ENCODE results near the gene PTH1R.

PTH1R gene

GRCh38 chr3:46917257-46917656, 39.7 kb downstream of the PTH1R start:
- DNase-seq = no peak

- DNase-seq = no peak
These were observed 40.7 kb downstream of the PTH1R start for GRCh38 chr3:46918202-46918601.

DNA sequence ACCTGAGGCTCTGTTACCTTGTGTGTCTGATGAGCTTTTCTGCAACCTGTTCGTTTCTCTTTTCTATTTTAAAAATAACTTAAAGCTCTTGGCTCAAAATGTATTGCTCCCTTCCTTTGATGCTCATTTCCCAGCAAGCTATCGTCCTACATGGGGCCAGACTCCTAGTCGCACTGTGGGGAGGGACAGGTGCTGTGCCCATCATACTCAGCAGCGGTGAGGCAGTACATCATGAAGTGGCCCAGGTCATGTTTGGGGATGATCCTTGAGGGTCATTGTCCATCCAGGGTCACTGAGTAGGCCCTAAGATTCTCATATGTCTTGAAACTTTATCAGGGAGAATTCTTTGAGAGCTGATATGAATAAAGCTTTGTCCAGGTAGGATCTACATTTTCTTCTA, 41.1 kb downstream of the PTH1R start:
- no peak for DNase-seq

DNA sequence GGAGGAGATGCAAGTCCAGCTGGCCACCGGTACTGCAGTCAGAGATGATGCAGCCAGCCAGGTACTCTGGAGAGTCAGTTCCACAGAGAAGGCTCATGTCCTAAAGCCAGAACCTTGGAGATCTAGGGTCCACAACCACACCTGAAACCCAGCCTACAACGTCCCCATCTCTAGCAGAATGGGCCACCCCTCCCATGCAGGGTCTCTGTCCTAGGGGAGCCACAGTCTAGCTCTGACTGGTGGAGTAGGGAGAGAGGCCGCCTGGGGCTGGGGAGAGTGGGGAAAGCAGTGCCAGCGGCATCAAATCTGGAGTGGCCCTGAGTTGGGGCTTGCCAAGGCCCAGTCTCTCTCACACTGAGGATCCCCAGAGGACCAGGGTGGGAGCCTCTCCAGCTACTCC, 43.5 kb downstream of the PTH1R start:
- no peak for DNase-seq

DNA sequence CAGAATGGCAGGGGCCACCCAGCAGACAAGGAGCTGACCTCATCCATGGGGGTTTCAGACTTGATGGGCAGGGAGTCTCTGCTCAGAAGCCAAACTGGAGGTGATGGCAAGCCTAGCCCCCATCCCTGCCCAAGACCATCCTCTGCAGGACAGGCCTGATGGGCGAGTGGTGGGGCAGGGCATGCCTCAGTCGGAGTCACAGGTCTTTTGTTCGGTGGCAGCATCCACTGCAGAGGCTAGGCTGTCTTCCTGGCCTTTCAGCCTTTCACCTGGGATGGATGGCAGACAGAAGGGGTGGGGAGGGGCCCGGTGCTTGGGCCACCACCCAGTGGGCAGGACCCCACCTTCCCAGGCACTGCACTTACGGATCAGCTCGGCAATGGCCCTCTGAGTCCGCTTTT, 44.4 kb downstream of the PTH1R start:
- no peak for DNase-seq

DNA sequence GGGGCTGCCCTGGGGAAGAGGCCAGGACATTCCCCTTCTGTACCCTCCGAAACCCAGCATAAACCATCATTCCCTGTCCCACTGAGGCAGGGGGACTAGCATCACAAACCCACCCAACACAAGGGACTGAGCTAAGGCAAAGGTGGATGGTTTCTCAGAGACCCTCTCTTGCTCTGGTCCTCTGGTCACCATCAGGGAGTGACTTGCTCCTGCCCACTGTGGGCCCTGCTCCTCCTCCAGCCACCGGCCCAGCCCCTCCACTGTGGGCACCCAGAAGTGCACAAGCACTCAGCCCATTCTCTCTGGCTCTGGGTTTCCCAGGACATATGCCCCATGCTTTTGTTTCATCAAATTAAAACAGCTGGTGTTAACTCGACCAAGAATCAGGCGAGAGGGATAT, 44.9 kb downstream of the PTH1R start:
- no peak for DNase-seq

DNA sequence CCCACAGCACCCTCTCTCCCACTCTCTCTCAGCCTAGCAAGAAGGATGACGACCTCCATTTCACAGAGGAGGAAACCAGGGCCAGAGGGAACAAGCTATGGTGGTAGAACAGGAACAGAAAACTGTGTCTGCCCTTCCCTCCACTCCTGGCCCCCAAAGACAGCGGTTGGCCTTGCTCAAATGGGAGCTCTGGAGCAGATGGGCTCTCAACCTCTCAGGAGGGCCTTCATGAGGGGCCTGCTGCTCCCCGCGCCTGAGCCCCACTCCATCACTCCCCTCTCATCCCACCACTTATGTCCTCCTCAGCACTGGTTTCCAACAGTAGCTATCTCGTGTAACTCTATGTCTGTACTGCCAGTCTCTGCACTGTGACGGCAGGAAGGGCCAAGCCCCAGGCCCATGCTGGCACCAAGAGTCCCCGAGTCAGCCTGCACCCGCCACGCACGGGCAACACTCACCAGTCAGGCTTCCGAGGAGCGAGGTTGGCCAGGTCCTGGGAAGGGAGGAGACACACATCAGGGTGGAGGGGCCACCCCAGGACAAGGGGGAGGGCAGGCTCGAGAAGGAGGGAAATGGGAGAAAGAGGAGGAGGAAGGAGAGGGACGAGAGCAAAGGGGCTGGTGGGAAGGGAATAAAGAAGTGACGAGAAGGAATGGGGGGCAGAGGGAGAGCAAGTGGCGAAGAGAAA, 45.5 kb downstream of the PTH1R start:
- no peak for DNase-seq

DNA sequence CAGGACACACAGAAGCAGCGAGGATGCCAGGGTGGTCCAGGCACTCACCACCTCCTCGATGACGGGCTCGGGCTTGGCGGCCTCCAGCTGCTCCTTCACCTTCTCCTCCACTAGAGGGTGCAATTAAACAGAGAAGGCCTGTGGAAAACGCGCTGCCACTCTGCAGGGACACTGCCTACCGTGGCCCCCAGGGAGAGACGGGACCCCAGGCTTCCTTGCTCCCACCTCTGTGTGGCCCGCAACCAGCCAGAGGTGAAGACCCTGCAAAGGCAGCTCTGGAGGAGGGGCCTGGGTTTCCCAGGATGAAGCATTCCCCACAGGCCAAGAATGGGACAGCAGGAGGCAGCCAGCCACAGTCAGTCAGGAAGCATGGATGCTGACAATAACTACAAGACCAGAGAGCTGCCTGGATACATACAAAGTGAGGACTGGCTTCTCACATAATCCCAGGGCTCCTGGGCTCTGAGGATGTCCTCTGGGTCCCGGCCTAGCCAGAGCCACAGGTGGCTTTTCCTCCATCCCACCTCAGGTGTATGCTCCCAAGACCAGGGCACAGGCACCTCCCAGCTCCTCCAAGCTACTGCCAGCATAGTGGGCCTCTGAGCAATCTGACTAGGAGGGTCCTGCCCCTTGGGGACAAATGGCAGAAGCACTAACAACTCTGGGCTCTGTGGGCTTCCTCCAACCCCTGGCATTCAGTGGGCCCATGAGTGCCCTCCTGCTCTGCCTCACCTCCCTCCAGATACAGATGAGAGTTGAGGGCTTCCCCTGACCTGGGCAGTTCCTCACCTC, 46.2 kb downstream of the PTH1R start:
- peak in 3 of 6 experiments; percentile 11 to 35 (median 33) for DNase-seq

GRCh38 chr3:46924921-46925584, 47.5 kb downstream of the PTH1R start:
- DNase-seq = no peak

GRCh38 chr3:46925585-46925934, 48.0 kb downstream of the PTH1R start:
- no peak for DNase-seq

GRCh38 chr3:46926039-46926438, 48.5 kb downstream of the PTH1R start:
- DNase-seq = no peak

GRCh38 chr3:46926447-46926846, 48.9 kb downstream of the PTH1R start:
- DNase-seq = no peak

GRCh38 chr3:46926871-46927717, 49.6 kb downstream of the PTH1R start:
- DNase-seq = no peak

DNA sequence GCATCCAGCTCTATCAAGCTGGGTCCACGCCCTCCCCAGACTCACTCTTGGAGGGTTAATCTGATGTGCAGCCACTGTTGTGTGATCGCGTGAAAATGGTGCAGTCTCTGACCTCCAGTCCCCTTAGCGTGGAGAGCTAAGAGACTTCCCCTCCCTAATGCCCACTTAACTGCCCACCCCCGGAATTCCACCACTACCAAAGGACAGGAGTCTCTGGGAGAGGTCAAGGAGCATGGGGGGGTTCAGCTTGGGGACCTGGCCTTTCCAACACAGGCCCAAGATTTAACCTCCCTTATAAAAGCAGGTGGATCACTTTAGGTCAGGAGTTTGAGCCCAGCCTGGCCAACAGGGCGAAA, 50.2 kb downstream of the PTH1R start:
- DNase-seq = no peak

GRCh38 chr3:46928282-46928681, 50.8 kb downstream of the PTH1R start:
- DNase-seq = no peak

DNA sequence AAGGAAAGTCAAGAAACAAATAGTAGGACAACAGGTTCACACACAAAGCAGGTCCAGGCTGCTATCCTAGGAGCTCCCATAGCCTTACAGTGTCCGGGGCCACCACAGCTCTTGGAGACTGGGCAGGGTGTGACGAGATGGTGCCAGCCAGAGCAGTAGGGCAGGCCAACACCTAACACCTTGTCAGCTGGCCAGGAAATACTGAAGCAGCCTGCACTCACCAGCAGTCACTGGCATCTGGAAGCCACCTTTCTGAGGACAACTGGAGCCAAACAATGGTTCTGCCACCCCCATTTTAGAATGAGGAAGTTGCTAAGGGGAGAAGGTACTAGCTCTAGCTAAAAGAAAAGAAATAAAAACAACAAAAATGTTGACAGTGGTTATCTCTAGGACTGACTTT, 51.8 kb downstream of the PTH1R start:
- no peak for DNase-seq

DNA sequence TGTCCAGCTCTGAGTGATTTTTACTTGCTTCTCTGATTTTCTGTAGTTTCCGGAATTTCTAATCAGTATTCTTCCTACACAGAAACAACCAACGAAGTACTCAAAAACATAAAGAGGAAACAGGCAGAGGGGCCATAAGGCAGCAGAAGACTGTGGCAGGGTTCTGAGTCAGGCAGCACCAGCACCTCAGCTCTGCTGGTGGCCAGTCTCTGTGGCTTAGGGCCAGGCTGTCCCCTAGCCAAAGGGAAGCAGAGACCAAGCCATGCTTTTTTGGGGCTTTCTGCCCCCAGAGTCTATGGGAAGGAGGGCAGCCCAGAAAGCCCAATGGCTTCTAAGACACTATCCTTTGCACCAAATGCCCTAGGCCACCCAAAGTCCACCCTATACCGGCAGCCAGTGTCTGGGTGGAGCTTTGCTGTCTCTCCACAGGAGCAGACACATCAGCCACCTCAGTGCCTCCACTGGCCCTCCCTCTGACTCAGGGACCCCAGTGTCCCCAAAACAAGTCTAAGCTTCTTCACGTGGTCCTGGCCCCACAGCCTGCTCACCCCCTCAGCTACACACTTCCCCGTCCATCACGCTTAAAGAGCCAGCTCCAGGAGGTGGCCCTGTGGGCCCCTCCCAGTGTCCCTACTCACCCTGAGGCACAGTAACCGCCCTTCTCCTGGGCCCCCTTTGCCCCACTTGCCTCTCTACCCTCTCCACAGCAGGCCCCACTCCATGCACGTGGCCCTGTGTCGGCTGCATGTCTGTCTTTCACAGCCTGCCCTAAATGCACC, 52.8 kb downstream of the PTH1R start:
- DNase-seq = no peak

DNA sequence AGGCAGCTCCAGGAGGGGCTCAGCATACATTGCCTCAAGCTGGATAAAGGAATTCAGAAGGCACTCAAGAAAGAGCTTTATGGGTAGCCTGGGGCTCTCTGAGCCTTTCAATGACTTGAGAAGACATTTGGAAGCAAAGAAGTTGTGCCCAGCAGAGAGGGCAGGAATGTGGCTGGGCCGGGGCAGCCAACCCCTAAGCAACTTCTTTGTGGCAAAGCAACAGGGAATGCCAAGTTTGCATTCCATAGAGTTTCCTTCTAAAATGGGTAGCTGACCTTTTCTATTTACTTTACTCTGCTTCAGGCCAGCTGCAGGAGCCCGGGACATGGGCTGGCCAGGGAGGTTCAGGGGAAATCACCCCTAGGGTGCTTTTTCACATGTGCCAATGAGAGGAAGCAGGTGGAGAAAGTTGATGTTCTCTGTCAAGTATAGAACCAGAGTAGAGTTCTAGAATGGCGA, 53.5 kb downstream of the PTH1R start:
- DNase-seq = no peak

DNA sequence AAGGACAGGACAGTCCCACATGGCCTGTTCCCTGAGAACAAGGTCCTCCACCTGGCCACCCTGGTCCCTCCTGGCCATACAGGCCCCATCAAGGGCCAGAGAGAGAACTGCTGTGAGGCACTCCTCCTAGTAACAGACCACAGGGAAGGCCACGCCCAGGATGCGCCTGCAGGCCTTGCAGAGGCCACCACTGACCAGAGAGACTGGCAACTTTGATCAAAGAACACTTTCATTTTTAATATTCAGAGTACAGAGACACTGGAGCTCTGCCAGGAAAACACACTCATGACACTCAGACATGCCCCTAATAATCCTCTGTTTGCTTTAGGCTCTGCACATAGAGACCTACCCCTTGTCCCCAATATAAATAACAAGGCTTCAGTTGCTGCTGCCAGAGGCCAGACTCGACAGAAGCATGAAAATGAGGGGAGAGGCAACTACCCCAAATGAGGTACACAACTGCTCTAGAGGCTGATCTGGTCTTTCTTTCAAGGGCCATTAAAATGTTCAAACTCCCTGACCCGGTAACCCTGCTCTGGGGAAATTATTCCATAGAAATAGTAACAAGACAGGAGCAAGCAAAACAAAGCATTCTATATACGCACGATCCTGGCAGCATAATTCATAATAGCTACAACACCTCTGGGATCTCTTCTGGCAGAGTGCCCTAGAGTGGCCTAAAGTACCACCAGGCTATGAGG, 54.3 kb downstream of the PTH1R start:
- no peak for DNase-seq

DNA sequence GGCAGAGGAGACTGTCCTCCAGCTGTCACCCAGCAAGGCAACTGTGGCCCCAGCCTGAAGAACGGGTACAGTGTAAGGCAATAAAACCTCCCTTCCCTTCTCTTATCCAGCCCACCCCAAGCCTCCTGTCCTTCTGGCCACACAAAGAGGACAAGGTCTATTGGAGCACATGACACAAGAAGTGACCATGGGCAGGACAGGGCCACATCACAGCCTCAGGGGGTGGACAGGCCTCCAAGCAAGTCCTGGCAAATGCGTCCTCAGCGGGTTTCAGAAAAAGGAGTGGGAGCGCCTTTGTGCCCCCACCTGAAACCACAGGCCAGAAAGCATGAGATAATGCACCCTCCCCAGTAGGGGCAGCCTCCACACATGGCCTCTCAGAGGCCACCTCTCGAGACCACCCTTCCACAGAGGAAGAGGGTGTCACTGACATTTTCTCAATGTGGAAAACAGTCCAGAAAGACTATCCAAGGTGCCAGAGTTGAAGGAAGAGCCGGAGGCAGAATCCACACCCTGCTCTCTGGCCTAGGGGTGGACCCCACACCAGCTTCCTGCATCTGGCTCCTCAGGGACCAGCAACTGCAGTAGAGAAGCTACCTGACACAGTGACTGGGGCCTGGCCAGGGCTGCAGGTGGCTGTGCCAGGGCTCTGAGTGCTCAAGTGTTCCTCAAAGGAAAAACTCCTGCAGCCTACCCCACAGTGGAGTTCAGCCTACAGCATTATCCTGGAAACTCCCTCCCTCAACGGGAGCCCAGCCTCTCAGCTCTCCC, 55.1 kb downstream of the PTH1R start:
- DNase-seq = no peak

GRCh38 chr3:46933261-46933660, 55.7 kb downstream of the PTH1R start:
- DNase-seq = no peak

Data from stimulated activated naive CD4-positive, alpha-beta T cell (primary cell).